ENCODE results near the gene RERE.
"Not testable (repeated sequence)": the region's sequence is repeated elsewhere in the genome, so short reads cannot be mapped to it uniquely, and the experiment has no call there.

Gene RERE

DNA sequence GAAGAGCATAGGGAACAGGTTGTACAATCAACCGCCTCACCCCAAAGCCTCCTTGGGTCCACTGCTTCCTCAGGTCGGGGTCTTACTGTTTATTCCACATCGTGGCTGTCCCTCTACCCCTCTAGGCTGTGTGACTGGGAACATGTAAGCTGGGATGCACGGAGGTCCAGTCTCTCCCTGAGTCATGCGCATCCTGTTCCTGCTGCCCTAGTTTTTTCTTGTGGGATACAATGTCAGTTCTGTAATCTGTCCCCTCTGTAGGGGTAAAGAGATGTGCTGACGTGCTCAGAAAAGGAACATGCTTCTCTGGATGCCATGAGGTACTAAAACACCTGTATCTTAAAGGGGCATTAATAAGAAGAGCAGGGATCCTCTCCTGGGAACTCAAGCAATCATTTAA lies 433.4 kb downstream of the RERE start:
- TF ChIP-seq, protein P1, sequence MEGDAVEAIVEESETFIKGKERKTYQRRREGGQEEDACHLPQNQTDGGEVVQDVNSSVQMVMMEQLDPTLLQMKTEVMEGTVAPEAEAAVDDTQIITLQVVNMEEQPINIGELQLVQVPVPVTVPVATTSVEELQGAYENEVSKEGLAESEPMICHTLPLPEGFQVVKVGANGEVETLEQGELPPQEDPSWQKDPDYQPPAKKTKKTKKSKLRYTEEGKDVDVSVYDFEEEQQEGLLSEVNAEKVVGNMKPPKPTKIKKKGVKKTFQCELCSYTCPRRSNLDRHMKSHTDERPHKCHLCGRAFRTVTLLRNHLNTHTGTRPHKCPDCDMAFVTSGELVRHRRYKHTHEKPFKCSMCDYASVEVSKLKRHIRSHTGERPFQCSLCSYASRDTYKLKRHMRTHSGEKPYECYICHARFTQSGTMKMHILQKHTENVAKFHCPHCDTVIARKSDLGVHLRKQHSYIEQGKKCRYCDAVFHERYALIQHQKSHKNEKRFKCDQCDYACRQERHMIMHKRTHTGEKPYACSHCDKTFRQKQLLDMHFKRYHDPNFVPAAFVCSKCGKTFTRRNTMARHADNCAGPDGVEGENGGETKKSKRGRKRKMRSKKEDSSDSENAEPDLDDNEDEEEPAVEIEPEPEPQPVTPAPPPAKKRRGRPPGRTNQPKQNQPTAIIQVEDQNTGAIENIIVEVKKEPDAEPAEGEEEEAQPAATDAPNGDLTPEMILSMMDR (IDR thresholded peaks at IDR 0.05; ENCODE audit: insufficient read depth, low read depth, low read length, missing control alignments) = no peak
- DNase-seq (ENCODE audit: low read depth) = no peak
- H3K4me3 ChIP-seq (ENCODE audit: low read depth, low read length) = no peak overlapping the region

DNA sequence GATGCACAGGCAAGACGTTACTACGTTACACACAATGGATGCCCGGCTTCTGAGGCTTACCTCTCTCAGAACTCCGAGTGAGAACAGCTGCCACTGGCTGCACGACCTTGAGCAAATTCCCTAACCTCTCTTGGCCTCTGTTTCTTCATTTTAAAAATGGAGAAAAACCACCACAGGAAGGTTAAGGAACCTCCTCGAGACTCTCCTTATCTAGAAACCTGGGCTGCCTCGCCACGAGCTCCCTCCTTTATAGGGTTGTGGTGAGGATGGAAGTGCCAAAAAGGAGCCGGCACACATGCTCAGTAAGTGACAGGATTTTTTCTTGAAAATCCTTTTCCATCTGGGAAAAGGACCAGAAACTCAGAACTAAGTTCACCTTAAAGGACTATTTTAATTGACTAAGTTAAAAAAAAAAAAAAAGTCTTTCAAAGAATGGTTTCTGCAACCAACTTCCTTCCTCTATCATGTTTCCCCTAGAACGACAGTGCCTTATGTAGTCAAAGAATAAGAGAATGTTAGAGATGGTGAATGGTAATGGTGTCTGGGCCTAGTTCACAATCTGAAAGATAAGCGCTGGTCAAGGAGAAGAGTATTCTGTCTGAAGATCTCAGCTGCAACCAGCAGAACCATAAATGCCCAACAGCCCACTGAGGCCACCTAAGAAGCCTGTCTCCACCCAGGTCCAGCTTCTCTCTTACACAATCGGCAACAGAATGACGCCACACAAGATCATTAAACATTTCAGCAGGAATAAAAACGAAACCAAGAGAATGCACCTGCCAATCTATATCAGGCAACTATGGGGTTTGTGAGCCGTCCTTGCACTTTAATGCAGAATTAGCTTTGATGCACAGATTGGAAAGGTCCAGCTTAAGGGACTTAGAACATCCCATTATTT lies 434.6 kb downstream of the RERE start:
- no peak overlapping the region for H3K4me3 ChIP-seq (ENCODE audit: low read depth, low read length)
- no peak for DNase-seq (ENCODE audit: low read depth)
- TF ChIP-seq, protein P1 (IDR thresholded peaks at IDR 0.05; ENCODE audit: insufficient read depth, low read depth, low read length, missing control alignments) = no peak

DNA sequence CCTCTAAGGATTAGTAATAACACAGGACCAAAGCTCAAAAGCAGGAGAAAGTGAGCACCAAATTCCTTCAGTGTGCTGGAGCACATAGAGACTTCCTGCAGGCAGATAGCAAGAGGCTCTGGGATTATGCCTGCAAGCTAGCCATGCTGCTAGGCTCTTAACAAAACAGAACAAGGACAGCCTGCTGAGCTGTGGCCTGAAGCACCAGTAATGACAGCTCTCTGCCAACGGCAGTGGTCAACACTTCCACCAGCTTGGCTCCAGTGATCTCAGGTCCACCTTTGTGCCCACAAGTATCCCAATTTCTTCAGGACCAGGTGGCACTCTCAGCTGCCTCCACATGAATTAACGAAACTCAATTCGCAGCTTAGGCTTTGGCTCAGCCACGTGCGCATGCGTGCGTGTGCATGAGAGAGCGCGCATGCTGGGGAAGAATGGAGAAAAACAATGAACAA lies 435.4 kb downstream of the RERE start:
- DNase-seq (ENCODE audit: low read depth) = no peak
- TF ChIP-seq, protein P1 (IDR thresholded peaks at IDR 0.05; ENCODE audit: insufficient read depth, low read depth, low read length, missing control alignments) = no peak
- H3K4me3 ChIP-seq (ENCODE audit: low read depth, low read length) = no peak overlapping the region

DNA sequence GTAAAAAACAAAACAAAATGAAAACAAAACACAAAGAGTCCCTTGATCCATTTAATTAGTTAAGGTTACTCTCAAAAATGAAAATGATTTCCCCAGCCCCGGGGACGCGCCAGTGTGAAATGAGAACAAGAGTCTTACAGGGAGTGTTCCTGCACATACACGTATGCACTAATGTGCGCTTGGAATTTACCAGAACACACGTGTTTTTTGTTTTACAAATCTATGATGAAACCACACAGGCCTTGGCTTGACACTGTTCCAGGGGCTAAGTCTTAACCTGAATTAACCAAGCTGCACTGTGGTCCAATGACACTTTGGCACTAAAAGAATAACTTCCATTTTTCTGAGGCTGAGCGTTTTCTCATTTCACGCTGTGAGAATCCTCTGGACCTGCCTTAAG lies 435.8 kb downstream of the RERE start:
- TF ChIP-seq, protein P1 (IDR thresholded peaks at IDR 0.05; ENCODE audit: insufficient read depth, low read depth, low read length, missing control alignments) = no peak
- H3K4me3 ChIP-seq (ENCODE audit: low read depth, low read length) = no peak overlapping the region
- no peak for DNase-seq (ENCODE audit: low read depth)

DNA sequence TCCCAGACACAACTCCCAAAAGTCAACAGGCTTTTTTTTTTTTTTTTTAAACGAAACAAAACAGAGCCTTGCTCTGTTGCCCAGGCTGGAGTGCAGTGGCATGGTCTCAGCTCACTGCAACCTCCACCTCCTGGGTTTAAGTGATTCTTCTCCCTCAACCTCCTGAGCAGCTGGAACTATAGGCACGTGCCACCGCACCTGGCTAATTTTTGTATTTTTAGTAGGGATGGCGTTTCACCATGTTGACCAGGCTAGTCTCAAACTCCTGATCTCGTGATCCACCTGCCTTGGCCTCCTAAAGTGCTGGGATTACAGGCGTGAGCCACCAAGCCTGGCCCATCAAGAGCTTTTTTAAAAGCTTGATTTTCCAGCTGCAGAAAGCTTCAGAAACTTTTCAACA lies 437.1 kb downstream of the RERE start:
- not testable (repeated sequence) for H3K4me3 ChIP-seq (ENCODE audit: low read depth, low read length); DNase-seq (ENCODE audit: low read depth)

DNA sequence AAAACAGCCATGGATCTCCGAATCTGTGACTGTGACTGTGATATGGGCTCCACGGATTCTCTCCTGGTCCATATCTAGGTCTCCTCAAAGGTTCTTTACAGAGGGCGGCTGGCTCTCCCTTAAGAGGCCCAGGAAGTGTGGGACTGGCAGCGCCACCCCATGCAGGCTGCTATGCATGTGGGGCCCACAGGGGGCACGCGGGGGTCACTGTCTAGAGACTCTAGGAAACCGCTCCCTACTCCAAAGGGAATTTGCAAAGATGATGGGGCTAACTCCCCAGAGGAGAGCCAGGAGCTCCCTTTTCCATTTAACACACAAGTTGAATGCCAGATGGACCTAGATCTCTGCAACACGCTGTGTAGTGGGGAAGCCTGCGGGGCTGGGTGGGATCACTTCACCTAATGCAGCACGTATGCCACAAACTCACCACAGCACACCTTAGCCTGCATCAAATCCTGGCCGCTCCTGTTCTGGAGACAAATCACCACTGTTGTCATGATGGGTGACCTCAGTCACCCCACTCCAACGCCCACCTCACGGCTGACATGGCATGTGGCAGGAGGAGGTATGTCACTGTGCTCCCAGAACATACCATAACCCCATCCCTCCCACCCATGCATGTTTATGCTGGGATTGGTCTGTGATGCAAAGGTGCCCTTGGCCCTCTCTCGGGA lies 437.8 kb downstream of the RERE start:
- no peak overlapping the region for H3K4me3 ChIP-seq (ENCODE audit: low read depth, low read length)
- no peak for DNase-seq (ENCODE audit: low read depth)
- TF ChIP-seq, protein P1 (IDR thresholded peaks at IDR 0.05; ENCODE audit: insufficient read depth, low read depth, low read length, missing control alignments) = no peak

DNA sequence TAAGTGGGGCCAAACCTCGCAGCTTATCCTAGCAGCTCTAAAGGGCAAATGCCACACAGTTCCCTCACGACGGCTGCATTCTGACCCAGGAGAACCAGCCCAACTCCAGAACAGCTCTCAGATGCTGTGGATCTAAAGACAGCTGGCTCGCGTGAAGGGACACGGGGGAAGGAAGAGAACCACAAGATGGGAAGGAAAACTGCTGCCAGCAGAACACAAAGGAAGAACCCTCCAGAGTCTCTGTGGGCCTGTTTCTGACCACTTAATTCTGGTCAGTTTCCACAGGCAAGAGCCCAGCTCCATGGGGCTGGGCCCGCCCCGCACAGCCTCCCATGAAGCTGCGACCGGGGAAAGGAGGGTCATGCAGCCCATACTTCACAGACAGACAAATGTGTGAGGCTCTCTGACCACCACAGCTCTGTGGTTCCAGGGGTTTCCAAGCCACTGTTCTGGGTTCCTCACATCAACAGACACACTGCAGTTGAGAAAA lies 438.4 kb downstream of the RERE start:
- no peak overlapping the region for H3K4me3 ChIP-seq (ENCODE audit: low read depth, low read length)
- TF ChIP-seq, protein P1 (IDR thresholded peaks at IDR 0.05; ENCODE audit: insufficient read depth, low read depth, low read length, missing control alignments) = no peak
- no peak for DNase-seq (ENCODE audit: low read depth)
